ENCODE results near the gene NUMB. TPM values are rescaled to one million over a fixed set of nuclear protein-coding genes. Genes with fewer than 3 reads are reported as not detected.
"Not testable (repeated sequence)": the region's sequence is repeated elsewhere in the genome, so short reads cannot be mapped to it uniquely, and the experiment has no call there.

NUMB gene
- total RNA-seq, 1 experiment from 2014 or later: 22.2 TPM

DNA sequence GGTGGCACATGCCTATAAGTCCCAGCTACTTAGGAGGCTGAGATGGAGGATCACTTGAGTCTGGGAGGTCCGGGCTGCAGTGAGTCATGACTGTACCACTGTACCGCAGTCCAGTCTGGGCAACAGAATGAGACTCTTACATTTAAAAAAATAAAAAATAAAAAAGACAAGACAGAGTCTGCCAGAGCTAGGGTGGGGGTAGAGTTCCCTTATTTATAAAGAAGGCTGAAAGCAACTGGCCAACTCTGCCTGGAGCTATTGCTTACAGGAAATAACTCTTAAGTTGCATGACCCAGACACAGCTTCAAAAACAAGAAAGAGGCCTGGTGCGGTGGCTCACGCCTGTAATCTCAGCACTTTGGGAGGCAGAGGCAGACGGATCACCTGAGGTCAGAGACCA, 31.5 kb downstream of the NUMB start:
- peaks cover 9% of the 10 kb centered on the region; the same call in 1 of the 2 replicates for H4K20me1 ChIP-seq (ENCODE audit: low read length)
- H3K9ac ChIP-seq (ENCODE audit: low read length): no peak overlapping the region
- TF ChIP-seq EZH2phosphoT487 (IDR thresholded peaks at IDR 0.05; ENCODE audit: borderline replicate concordance, low read length) (no peak), EZH2 (IDR thresholded peaks at IDR 0.05; ENCODE audit: low read length, unreplicated experiment) (no peak)
- TF ChIP-seq, protein P1, sequence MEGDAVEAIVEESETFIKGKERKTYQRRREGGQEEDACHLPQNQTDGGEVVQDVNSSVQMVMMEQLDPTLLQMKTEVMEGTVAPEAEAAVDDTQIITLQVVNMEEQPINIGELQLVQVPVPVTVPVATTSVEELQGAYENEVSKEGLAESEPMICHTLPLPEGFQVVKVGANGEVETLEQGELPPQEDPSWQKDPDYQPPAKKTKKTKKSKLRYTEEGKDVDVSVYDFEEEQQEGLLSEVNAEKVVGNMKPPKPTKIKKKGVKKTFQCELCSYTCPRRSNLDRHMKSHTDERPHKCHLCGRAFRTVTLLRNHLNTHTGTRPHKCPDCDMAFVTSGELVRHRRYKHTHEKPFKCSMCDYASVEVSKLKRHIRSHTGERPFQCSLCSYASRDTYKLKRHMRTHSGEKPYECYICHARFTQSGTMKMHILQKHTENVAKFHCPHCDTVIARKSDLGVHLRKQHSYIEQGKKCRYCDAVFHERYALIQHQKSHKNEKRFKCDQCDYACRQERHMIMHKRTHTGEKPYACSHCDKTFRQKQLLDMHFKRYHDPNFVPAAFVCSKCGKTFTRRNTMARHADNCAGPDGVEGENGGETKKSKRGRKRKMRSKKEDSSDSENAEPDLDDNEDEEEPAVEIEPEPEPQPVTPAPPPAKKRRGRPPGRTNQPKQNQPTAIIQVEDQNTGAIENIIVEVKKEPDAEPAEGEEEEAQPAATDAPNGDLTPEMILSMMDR (conservative IDR thresholded peaks at IDR 0.05; ENCODE audit: low read depth, low read length): no peak
- no peak overlapping the region for H2AFZ ChIP-seq (ENCODE audit: low read length)
- BruUV-seq (replicated peaks): no TSS peak
- no peak overlapping the region for H3K4me3 ChIP-seq (ENCODE audit: low read length)
- CTCF ChIA-PET: no interaction called here
- ATAC-seq (no peak), DNase-seq (no peak)
- no peak overlapping the region for H3K27ac ChIP-seq (ENCODE audit: low read length)
- H3K9me3 ChIP-seq (ENCODE audit: low read length): no peaks in the 10 kb centered on the region
- H3K4me2 ChIP-seq (ENCODE audit: low read length): no peak overlapping the region
- intact Hi-C loops (cut with micrococcal nuclease): no loop called here
- H3K4me1 ChIP-seq (ENCODE audit: insufficient read depth, low read length): 0 out of 2 replicates have a peak, but pooled peaks cover 4% of the 10 kb centered on the region
- no peaks in the 10 kb centered on the region for H3K36me3 ChIP-seq (ENCODE audit: low read depth, low read length)
- H3K27me3 ChIP-seq (ENCODE audit: low read length): no peaks in the 10 kb centered on the region
- POLR2A ChIA-PET (ENCODE audit: unreplicated experiment): no interaction called here
- H3K79me2 ChIP-seq (ENCODE audit: low read length): peaks cover 31% of the 10 kb centered on the region
- no peaks in the 10 kb centered on the region for H3F3A ChIP-seq (ENCODE audit: low read length, unreplicated experiment)
- H3K9me2 ChIP-seq (replicated peaks; ENCODE audit: low read length): no peaks in the 10 kb centered on the region

DNA sequence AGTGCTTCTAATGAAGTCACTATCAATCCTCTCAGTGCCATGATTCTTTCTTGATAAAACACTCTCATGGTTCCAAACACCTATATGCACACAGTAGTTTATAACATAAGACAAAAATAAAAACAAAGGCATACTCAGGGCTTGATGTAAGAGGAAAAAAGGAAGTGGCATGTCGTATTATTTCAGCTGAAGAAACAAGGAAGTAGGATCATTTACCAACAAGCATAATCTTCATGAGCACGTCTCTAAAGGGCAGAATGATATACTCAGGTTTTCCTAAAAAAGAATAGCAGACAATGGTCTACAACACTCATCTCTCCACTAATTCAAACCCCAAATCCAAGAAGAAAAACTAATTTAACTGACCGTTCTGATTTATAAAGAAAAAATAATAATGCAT, 33.9 kb downstream of the NUMB start:
- intact Hi-C loops (cut with micrococcal nuclease): no loop called here
- DNase-seq (no peak), ATAC-seq (no peak)
- Histone ChIP-seq H3K27me3 (ENCODE audit: low read length) (no peaks in the 10 kb centered on the region), H3K27ac (ENCODE audit: low read length) (no peak overlapping the region), H3F3A (ENCODE audit: low read length, unreplicated experiment) (no peaks in the 10 kb centered on the region), H3K9me2 (replicated peaks; ENCODE audit: low read length) (no peaks in the 10 kb centered on the region), H3K4me3 (ENCODE audit: low read length) (no peak overlapping the region), H3K4me2 (ENCODE audit: low read length) (no peak overlapping the region), H3K36me3 (ENCODE audit: low read depth, low read length) (0 out of 2 replicates have a peak, but pooled peaks cover 6% of the 10 kb centered on the region), H4K20me1 (ENCODE audit: low read length) (peaks cover 9% of the 10 kb centered on the region; the same call in 1 of the 2 replicates), H3K79me2 (ENCODE audit: low read length) (peaks cover 23% of the 10 kb centered on the region), H3K4me1 (ENCODE audit: insufficient read depth, low read length) (0 out of 2 replicates have a peak, but pooled peaks cover 4% of the 10 kb centered on the region), H2AFZ (ENCODE audit: low read length) (no peak overlapping the region), H3K9ac (ENCODE audit: low read length) (no peak overlapping the region), H3K9me3 (ENCODE audit: low read length) (no peaks in the 10 kb centered on the region)
- no TSS peak for BruUV-seq (replicated peaks)
- CTCF ChIA-PET: no interaction called here
- TF ChIP-seq EZH2phosphoT487 (IDR thresholded peaks at IDR 0.05; ENCODE audit: borderline replicate concordance, low read length) (no peak), EZH2 (IDR thresholded peaks at IDR 0.05; ENCODE audit: low read length, unreplicated experiment) (no peak)
- TF ChIP-seq, protein P1 (conservative IDR thresholded peaks at IDR 0.05; ENCODE audit: low read depth, low read length): no peak
- POLR2A ChIA-PET (ENCODE audit: unreplicated experiment): no interaction called here

DNA sequence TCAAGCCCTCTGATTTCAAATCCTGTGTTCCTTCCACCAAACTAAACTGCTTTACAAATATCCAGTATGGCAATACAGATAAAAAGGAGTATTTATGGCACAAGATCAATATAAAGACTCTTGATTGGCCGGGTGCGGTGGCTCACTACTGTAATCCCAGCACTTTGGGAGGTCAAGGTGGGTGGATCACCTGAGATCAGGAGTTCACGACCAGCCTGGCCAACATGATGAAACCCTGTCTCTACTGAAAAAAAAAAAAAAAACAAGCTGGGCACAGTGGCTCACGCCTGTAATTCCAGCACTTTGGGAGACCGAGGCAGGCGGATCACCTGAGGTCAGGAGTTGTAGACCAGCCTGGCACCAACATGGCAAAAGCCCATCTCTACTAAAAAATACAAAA, 35.3 kb downstream of the NUMB start:
- peaks cover 13% of the 10 kb centered on the region for H3K79me2 ChIP-seq (ENCODE audit: low read length)
- H3K36me3 ChIP-seq (ENCODE audit: low read depth, low read length); intact Hi-C loops (cut with micrococcal nuclease); H2AFZ ChIP-seq (ENCODE audit: low read length); POLR2A ChIA-PET (ENCODE audit: unreplicated experiment); H3K4me3 ChIP-seq (ENCODE audit: low read length); H3K4me1 ChIP-seq (ENCODE audit: insufficient read depth, low read length); BruUV-seq (replicated peaks); H3K9me2 ChIP-seq (replicated peaks; ENCODE audit: low read length); H3K27me3 ChIP-seq (ENCODE audit: low read length); H3K4me2 ChIP-seq (ENCODE audit: low read length); H3F3A ChIP-seq (ENCODE audit: low read length, unreplicated experiment); ATAC-seq; H3K9me3 ChIP-seq (ENCODE audit: low read length); DNase-seq; H4K20me1 ChIP-seq (ENCODE audit: low read length); H3K9ac ChIP-seq (ENCODE audit: low read length); CTCF ChIA-PET; H3K27ac ChIP-seq (ENCODE audit: low read length): not testable (repeated sequence)
